ENCODE data around the gene TOPBP1.

GRCh38 chr3:133561679-133562078 is 100.1 kb downstream of the TOPBP1 start:
- no peak for TF ChIP-seq CTCF (IDR thresholded peaks at IDR 0.05; ENCODE audit: low read length)
- no peak for TF ChIP-seq EZH2 (optimal IDR thresholded peaks at IDR 0.05; ENCODE audit: low read depth, low read length)

All from MM.1S (cell line).